Posterior vena cava (tissue), 2 donors: Measurements from ENCODE around the gene FAM3C. TPM values are rescaled to one million over a fixed set of nuclear protein-coding genes. Genes with fewer than 3 reads are reported as not detected.

ENCODE experiments used
- DNase-seq: peaks from one replicate; pipeline ENCODE4 v3.0.0-alpha.2; 2020; ENCODE audit warnings: low spot score
- intact Hi-C, 2 donors: fragments of 100-400 bp; cut with DNase I; formaldehyde crosslinking; loops; one replicate each; pipeline versions ENCODE4 v1.14.1 to v1.14.2; 2022 to 2023
- total RNA-seq, 2 donors: library from RNA; stranded (reverse); fragmentation: NEBNext Ultra II Directional; extraction: Animal tissue kit (Norgen Biotek cat#: 25700); gene quantifications; one replicate each; pipeline ENCODE4 v1.2.1, GENCODE V29; 2021
- donor health status: DM: yes; HTN: yes; CAD: no.
- donor health status: DM: yes; HTN: yes; CAD: no.

The FAM3C gene
- total RNA-seq, 2 donors from 2014 or later = 71.4 to 93.4 TPM

DNA sequence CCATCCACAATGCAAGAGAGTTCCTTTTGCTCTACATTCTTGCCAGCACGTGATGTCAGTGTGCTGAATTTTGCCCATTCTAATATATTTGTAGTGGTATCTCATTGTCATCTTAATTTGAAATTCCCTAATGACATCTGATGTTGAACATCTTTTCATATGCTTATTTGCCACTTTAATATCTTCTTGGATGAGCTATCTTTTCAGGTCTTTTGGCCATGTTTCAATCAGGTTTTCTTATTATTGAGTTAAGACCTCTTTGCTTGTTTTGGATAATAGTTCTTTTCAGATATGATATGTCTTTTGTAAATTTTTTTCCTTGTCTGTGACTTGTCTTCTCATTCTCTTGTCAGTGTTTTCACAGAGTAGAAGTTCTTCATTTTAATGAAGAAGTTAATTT, 20.4 kb upstream of the FAM3C start:
- intact Hi-C loops = no loop called here
- no peak for DNase-seq

- intact Hi-C loops = no loop called here
Measured at GRCh38 chr7:121414436-121414835, 18.3 kb upstream of the FAM3C start.

GRCh38 chr7:121411597-121411979, 15.5 kb upstream of the FAM3C start:
- DNase-seq = no peak
- intact Hi-C loops = no loop called here

More at GRCh38 chr7:121414436-121414835, 18.3 kb upstream of the FAM3C start:
- DNase-seq = no peak

GRCh38 chr7:121410829-121411596, 14.9 kb upstream of the FAM3C start:
- intact Hi-C loops = no loop called here
- DNase-seq = no peak

DNA sequence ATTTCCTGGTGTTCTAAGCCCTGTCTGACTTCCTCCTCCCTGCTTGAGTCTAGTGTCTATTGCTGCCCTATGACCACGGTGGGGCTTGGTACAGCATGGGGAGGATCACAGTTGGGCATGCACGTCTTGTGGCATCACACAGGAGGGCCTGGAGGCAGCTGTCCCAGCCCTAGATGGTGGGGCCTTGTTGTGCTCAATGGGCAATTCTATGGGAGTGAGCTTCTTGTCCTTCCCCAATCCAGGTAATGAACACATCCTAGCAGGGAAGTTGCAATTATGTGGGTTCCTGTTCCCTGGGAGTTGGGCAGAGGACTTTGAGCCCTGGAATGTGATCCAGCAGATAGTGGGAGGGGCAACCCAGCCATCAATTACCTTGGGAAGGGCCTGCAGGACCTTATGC, 10.8 kb upstream of the FAM3C start:
- no peak for DNase-seq
- intact Hi-C loops = no loop called here

DNA sequence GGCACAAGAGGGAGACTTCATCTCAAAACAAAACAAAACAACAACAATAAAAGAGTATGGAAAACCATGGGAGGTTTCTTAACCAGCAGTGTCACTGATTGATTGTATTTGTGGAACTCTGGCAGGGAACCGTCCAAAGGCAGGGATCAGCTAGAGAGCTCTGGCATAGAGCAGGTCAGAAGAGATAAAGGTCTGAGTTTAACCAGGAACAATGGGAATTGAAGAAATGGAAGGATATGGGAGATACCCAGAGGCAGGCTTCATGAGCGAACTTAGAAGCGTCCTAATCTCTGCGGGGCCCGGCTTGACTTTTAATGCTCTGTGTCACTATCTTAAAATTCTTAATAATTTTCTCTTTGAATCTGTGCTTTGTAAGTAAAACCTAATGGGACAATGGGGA, 10.4 kb upstream of the FAM3C start:
- no peak for DNase-seq
- intact Hi-C loops = no loop called here

GRCh38 chr7:121404348-121404747, 8.2 kb upstream of the FAM3C start:
- intact Hi-C loops = loop anchor here in 1 of 2 donors (5.0 kb wide), 1 partner anchor 43 kb away; no protein-coding TSS in a partner anchor
- no peak for DNase-seq

GRCh38 chr7:121402701-121403100, 6.6 kb upstream of the FAM3C start:
- DNase-seq = no peak
- intact Hi-C loops = loop anchor here in 1 of 2 donors (5.0 kb wide), 1 partner anchor 45 kb away; no protein-coding TSS in a partner anchor

DNA sequence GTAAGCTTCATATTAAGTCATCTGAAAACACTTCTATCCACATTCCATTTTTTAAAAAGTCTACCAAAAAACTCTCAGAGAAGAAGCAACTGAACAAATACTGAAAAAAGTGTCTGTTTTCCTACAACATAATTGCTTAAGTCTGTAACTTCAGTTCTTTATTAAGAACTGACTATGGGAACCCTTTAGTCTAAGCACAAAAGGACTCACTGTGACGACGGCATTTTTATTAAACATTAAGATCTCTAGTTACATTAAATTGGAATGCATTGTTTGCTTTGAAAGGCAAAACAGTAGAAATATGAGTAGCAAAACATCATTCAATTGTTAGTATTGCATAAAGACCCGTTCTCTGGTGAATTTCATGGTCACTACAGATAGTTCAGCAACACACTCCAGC, 5.8 kb upstream of the FAM3C start:
- intact Hi-C loops = loop anchor here in 1 of 2 donors (5.0 kb wide), 1 partner anchor 45 kb away; no protein-coding TSS in a partner anchor
- DNase-seq = no peak

- intact Hi-C loops = no loop called here
- no peak for DNase-seq
Measured at GRCh38 chr7:121398246-121398645, 2.1 kb upstream of the FAM3C start.

GRCh38 chr7:121397822-121398221, 1.7 kb upstream of the FAM3C start:
- intact Hi-C loops = no loop called here
- no peak for DNase-seq

- DNase-seq = no peak
- intact Hi-C loops = no loop called here
Measured at GRCh38 chr7:121397361-121397760, 1.3 kb upstream of the FAM3C start.

DNA sequence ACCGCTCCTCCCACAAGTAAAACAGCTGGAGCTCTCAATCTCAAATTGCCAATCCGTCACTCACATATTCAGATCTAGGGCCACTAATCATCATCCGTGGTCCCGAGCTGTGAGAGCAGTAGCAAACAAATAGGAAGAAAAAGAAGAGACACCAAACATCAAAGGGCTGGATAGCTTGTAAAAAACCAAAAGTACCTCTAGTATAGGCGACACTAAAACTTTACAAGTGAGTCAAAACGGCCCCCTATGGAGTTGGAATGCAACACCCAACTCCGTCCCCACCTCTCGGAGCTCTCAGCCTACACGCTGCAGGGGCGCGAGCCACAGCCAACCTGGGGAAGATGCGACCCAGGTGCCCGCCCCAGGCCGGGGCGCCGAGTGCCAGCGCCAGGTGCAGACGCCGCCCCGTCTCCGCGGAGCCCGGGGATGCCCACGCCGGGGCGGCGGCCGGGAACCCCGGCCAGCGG, 581 bp downstream of the FAM3C start:
- DNase-seq = no peak
- intact Hi-C loops = no loop called here

DNA sequence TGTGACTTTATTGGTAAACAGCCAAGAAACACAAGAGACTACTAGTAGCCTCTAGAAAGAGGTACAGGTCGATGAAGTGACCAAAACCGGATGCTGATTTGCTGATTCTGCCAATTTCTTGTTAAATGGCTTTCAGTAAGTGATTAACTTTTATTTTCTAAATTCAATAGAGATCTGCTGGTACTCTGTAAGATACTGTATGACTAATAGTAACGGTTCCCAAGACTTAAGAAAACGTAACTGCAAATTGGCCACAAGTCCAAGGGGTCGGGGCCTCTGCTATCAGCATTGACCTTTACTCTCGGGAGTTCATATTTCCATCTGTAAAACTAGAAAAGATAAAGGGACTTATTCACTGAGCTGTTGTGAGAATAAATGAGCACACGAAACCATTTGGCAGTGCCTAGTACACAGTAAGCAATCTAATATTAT, 1.4 kb downstream of the FAM3C start:
- no peak for DNase-seq
- intact Hi-C loops = no loop called here

- no peak for DNase-seq
- intact Hi-C loops = no loop called here
Measured at GRCh38 chr7:121393005-121393366, 3.1 kb downstream of the FAM3C start.

DNA sequence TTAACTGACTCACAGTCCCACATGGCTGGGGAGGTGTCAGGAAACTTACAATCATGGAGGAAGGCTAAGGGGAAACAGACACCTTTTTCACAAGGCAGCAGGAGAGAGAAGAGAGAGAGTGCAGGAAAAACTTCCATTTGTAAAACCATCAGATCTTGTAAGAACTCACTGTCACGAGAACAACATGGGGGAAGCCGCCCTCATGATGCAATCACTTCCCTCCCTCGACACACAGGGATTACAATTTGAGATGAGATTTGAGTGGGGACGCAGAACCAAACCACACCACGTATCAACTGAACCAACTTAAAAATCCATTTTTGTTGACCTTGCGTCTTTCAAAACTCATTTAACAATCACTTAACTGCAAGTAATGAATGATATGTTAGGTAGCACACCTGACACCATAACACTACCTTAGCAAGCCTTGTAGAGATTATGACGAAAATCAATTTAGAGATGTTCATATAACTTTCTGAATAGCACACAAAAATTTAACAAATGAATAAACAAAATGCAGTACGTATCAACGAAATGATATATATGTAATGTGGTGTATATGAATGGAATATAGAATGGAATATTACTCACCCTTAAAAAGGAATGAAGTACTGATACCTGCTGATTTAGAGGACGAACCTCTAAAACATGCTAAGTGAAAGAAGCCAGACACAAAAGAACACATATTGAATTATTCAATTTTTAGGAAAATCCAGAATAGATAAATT, 3.7 kb downstream of the FAM3C start:
- intact Hi-C loops = no loop called here
- DNase-seq = no peak

GRCh38 chr7:121391686-121392085, 4.4 kb downstream of the FAM3C start:
- intact Hi-C loops = no loop called here
- no peak for DNase-seq

DNA sequence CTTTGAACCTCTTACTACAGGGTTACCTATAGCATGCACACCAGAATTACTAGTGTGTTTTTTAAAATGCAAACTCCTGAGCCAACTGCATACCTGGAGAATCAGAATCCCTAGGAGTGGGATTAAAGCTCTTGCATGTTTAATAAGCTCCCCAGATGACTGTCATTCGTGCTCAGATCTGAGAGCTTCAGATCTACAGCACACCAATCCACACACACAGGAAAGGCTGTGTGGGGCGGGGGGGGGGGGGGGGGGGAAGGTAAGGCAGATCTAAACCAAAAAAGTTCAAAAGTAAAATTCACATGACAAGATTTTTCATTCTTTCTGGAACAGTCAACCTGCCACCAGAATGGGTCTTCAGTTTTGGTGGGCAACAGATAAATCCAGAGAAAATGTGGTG, 5.5 kb downstream of the FAM3C start:
- DNase-seq = no peak
- intact Hi-C loops = no loop called here

DNA sequence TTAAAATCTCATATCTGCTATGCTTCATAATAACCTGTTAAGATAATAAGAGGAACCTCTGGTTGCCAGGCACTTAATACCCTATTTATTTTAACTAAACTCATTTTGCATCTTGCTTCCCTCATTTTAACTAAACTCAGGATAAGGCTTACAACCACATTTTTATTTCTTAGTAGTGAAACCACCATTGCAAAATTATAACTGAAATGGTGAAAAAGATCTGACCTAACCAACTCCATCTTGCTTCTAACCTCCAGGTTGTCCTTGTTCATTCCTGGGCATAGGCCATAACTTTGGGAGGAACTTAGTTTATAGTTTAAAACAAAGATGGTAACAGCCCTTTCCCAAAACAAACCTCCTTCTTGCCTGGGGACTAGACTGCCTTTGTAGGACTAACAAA, 6.0 kb downstream of the FAM3C start:
- intact Hi-C loops = no loop called here
- DNase-seq = no peak

DNA sequence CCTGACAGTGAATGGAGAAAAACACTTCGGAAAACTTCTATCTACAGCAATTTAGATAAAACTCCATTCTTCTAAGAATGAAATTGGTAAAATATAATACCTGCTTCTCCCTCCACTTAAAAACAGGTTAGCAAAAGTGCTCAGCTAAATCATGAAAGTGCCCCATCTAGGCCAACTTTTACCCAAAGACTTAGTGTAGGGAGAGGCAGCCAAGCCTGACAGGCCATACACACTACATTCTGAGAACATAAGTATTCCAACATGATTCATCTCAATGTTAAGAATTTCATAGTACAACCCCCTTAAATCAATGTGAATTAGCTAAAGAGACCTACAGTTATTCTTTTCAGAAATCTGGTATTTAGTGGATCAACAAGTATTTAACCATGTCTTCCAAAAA, 7.2 kb downstream of the FAM3C start:
- intact Hi-C loops = no loop called here
- no peak for DNase-seq

DNA sequence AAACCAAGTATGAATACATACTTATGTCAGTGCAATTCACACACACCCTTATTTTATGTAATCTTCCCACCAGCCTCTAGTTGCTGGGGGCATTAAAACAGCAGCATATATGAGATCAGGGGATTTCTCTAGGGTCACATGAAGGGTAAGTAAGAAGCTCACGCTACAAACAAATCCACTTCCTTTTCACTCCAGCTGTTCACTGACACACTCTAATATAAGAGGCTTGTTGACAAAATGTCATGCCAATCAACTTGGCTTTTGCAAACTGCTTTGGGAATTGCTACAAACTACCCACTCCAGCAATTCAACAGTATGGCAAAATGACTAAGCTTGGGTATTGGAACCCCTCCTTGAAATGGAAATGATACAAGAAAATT, 10.3 kb downstream of the FAM3C start:
- intact Hi-C loops = no loop called here
- no peak for DNase-seq
